Cerebellar cortex (tissue), 1 donor: ENCODE data around the gene ATXN1.
"Not testable (repeated sequence)": the region's sequence is repeated elsewhere in the genome, so short reads cannot be mapped to it uniquely, and the experiment has no call there.

ENCODE experiments used
- DNase-seq: peaks from one replicate; pipeline ENCODE4 v3.0.0-alpha.2; 2015; ENCODE audit warnings: low spot score

Gene ATXN1

DNA sequence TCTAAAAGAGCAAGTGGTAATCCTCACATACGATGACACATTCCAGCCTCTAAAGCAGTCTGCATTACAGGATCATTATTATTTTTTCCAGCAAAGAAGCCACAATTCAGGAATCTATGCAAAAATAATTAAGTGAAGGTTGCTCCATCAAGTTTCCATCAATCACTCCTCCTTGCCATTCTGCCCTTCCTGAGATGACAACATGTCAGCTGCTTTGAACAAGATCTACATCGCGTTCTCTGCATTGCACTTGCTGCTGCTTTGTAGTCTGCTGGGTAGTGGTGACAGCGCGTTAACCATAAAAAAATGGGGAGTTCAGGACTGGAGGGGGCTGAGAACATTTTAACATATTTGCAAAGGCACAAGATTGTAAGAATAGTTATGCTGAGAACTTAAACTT is 375.2 kb downstream of the ATXN1 start:
- DNase-seq = no peak

DNA sequence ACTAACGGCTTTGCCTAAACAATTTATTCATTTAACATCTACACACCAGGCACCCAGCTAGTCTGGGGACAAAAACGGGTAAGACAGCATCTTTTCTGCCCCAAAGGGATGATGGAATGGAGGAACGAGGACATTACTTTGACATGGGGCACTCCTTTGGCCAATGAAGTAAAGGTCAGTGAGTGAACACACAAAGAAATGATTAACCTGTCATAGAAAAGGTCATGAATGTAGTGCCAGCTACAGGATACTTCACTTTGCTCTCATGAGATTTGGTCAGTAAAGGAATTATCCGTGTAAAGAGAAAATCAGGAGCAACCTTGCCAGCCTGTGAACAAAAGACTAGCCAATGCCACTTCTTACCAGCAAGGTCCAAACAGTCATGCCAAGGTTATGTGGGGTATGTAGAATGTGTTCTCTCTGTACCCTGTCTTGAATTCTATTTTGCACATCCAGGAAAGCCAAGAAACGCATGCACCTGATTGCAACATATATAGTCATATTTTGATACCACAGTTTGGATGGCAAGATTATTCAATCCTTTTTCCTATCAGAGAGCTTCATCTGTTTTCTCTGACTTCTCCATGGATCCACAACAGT is 377.6 kb downstream of the ATXN1 start:
- DNase-seq = no peak

DNA sequence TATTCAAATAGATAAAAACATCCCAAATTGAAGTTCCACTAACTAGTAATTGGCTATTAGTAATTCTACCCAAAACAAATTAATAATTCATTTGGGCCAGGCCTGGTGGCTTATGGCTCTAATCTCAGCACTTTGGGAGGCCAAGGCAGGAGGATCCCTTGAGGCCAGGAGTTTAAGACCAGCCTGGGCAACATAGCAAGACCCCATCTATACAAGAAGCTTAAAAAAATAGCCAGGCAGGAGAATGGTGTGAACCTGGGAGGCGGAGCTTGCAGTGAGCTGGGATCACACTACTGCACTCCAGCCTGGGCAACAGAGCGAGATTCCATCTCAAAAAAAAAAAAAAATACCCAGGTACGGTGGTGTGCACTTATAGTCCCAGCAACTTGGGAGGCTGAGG is 379.3 kb downstream of the ATXN1 start:
- not testable (repeated sequence) for DNase-seq

DNA sequence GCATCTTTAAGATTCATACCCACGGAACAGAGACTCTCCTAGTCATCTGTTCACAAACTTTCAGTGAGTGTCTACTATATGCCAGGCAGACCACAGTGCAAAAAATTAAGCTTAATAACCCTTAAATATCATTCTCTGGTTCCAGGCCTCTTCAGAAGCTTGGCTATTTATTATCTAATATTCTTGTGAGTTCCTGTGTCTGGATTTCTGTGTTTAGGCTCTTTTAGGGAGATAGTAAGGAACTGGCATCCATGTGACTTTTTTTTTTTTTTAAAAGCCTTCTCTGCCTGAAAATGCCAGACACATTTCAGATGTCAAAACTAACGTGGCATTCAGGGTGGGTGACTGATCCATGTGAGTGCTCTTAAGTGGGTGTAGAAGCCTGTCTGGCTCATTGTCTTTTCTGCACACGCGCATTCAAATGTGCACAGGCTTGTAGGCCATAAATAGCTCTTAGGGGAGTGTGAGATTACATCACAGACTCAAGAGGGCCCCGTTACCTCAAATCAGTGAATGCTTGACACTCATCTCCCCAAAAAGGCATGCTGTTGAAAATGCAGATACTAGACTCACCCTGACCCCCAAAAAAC is 380.9 kb downstream of the ATXN1 start:
- DNase-seq = no peak

DNA sequence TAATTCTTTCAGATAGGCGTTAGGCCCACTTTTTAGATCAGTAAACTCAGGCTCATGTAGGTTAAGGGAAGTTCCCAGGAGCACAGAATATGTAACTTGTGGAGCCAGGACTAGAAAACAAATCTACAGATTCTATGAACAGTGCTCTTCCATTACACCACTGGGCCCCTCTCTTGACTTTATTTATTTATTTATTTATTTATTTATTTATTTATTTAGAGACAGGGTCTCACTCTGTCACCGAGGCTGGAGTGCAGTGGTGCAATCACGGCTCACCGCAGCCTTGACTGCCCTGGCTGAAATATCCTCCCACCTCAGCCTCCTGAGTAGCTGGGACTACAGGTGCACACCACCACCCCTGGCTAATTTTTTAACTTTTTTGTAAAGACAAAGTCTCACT is 382.9 kb downstream of the ATXN1 start:
- not testable (repeated sequence) for DNase-seq

DNA sequence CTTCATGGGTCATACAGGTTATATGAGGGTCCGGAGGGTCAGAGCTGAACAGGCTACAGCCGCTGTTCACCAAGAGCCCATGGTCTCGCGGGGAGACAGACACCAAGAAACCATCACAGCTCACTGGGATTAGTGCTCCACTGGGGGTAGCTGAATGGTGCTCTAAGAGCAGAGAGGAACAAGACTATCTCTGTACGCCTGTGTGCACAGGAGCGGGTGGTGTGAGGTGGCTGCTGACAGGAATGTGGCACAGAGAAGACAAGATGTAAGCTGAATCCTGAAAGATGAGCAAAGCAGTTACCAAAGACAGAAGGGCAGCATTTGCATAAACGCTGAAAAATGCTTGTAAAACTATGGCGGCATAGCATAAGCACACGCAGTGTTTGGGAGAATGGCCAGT is 383.8 kb downstream of the ATXN1 start:
- no peak for DNase-seq

DNA sequence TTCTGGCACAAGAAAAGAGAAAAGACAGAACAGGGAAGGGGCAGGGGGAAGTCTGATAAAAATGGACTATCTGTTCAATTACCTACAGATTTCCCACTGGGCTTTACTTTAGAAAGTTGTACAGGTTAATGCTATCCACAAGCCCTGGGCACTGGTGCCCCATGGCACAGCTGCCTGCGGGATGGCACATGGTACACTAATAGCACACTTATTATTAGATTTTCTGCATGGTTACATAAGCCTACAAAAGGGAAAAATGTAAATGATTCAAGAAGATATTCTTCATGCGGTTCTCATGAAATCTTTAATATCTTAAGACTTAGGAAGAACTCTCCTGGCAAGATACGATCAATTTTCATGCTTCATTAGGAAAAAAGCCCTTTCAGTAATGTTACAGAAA is 385.4 kb downstream of the ATXN1 start:
- no peak for DNase-seq

DNA sequence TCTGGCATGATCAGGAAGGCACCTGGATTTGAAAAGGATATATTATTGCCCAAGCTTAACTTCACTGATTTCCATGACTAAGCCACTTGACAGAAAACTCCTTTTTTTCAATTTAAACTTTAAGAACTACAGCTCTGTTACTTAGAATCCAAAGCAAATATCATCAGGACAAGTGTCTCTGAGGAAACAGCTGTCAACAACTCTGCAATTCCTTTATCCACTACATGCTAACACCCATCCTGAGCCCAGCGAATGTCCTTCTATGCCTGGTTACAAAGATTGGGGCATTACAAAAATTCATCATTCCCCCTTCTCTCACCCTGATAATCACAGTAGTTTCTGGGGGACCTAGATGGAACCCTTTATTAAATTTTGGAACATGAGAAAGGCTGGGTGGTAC is 386.1 kb downstream of the ATXN1 start:
- DNase-seq = no peak

DNA sequence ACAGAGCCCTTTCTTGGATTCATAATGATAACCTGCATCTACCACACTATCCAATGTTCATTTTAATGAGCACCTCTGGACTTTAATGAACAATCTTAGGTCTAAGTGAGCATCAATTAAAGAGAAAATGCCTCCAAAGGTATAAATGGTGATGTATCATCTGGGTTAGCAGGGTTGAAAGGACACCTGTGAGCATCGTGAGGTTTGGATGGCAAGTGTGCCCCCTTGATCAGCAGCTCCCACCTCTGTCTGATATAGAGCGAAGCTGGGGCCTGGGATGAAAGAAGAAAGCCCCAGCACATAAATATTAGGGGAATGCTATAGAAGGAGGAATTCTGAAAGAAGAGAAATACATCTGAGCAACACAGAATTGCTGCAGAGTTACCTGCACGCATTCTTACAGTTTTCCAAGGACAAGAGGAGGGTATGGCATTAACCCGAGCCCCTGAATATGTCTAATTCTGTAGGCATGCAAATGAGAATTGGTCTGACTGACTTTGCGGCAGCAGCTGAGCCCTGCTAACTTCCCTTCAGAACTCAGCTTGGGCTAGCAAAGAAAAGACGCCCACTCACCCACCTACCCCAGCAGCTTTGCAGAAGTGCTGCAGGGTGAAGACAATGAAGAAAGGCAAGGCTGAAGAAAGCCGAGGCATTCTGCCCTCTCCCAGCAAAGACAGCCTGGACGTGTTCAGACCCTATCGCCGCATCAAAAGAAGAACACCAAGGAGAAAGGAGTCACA is 386.6 kb downstream of the ATXN1 start:
- no peak for DNase-seq

DNA sequence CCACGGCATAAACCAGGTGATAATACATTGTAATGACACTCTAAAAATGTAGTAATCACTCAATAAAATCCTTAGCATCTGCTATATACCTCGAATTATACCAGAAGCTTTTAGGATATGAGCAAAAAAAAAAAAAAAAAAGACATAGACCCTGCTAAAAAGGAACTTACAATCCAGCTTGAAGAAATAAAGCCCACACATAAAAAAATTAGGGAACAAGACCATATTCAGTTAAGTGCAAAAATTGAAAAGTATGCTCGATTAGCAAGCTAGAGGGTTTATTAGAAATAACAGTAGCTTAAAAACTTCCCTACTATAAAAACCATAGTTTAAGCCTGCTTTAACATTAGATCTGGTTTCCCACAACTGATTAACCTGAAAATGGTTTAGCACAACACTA is 387.2 kb downstream of the ATXN1 start:
- no peak for DNase-seq

DNA sequence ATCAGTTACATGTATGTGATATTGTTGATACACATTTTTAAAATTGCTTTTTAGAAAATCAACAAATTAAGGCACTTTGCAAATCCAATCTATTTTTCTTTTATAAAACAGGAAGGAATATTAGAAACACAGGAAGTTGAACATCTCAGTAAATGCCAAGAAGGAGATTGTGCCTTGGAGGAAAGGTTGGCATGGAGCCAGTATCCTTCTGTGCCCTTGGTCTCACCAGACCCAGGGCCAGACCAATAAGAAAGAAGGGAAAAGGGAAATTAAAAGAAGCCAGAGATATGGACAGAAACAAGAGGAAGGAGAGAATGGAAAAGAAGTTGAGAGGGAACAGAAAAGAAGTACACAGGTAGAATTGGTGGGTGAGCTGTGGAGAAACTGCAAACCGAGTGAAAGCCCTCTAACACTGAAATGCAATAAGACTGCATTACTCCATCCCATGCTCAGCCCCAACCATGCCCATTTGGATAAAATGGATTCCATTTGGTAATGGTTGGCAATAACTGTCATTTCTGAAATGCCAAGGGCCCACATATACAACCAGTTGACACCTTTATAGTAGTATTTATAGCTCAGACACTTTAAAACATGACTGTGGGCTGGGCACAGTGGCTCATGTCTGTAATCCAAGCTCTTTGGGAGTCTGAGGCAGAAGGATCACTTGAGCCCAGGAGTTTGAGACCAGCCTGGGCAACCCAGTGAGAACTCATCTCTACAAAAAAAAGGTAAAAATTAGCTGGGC is 389.1 kb downstream of the ATXN1 start:
- no peak for DNase-seq

DNA sequence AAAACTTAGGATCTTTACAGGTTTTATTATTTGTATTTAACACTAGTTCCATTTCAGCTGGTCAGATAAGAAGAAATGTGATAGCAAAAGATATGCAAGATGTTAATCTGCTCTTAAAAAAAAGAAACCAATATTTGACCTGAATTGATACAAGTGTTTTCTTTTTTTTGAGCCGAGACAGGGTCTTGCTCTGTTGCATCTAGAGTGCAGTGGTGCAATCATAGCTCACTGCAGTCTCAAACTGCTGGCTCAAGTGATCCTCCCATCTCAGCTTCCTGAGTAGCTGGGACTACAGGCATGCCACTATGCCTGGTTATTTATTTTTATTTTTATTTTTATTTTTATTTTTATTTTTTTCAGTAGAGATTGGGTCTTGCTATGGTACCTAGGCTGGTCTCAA is 389.9 kb downstream of the ATXN1 start:
- DNase-seq = no peak

DNA sequence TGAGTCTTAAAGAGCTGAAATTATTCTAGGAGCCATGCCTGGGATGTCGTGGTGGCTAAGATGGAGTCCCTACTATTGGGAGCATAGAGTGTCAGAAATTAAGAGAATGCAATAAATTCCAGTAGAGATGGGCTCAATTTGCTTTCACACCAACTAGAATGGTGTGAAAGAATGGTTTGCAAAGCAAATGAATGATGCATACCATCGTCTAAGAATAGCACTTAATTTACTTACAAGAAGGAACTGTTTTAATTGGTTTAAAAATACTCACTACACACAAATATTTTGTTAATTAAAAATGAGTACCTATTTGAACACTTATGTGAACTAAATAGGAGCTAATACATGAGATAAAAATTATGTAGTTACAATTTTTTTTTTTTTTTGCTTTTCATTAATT is 390.3 kb downstream of the ATXN1 start:
- DNase-seq = no peak

DNA sequence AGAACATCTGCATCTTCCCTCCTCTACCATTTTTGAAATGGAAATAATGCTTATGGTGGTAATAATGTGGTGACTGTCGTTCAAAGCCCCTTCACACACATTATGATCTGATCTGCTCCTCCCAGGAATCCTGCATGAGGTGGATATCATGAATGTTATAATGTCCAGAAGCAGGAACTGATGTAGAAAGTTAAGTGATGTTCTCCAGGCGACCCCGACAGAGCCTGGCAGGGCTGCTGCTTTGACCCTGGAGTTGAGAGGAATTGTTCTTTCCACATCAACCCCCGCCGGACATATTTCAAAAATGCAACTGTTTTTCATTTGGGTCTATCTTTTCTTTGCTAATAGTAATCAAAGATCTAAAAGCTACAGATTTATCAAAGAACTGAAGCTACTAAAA is 391.3 kb downstream of the ATXN1 start:
- DNase-seq = no peak

DNA sequence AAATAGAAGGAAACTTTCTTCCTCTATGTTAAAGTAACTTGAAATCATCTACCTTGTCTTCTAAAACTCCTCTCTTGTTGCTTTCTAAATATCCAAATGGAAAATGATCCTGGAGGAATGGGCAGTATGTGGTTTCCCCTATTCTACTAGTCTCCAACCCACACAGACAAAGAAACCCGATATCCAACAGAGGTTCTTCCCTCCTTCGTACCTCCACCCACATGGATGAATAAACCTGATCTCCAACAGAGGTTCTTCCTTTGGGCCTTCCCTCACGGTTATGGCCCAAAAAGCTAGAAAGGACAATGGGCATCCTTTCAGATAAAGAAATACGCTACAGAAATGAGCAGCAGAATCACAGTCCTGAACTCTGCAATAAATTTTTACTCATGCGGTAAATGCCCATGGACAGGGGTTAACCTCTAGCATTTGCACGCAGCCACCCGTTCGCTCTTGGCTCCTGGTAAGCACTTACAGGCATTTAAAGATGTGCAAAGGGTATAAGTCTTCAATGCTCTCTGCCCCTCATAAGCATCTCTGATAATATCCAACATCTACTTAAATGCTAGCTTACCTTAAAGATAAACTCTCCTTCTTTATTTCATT is 392.0 kb downstream of the ATXN1 start:
- no peak for DNase-seq

DNA sequence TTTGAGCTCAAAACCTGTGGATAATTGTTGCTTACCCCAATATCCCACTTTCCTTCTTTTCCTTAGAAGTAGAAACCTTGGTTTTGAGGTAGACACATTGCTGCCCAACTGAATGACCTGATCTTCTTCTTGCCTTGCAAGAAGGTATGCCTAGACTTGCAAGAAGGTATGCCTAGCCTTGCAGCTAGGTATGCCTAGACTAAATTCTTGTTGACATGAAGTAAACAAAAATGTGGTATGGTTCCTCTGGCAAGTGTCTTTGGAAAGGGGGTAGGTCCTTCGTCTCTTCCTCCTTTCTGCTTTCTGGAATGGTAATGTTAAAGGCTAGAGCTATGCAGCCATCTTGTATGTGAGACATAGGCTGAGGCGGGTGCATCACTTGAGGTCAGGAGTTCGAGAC is 393.7 kb downstream of the ATXN1 start:
- DNase-seq = no peak

DNA sequence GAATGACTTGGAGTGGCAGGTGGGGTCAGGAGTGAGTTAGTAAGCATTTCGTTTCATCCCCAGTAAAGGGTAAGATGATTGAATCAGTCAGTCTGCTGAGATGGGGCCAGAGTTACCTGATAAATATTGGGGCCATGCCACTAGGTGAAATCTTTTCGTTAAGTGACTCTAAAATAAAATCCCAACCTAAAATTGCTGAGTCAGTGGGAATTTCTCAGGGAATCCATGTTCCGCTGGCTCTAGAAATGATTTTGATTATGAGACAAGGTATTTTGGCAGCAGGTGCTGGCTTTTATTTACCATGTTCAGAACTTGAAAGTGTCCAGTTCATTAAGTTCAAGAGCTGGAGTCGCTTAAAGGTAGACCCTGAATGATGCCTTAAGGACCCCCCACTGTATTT is 397.5 kb downstream of the ATXN1 start:
- DNase-seq = no peak

DNA sequence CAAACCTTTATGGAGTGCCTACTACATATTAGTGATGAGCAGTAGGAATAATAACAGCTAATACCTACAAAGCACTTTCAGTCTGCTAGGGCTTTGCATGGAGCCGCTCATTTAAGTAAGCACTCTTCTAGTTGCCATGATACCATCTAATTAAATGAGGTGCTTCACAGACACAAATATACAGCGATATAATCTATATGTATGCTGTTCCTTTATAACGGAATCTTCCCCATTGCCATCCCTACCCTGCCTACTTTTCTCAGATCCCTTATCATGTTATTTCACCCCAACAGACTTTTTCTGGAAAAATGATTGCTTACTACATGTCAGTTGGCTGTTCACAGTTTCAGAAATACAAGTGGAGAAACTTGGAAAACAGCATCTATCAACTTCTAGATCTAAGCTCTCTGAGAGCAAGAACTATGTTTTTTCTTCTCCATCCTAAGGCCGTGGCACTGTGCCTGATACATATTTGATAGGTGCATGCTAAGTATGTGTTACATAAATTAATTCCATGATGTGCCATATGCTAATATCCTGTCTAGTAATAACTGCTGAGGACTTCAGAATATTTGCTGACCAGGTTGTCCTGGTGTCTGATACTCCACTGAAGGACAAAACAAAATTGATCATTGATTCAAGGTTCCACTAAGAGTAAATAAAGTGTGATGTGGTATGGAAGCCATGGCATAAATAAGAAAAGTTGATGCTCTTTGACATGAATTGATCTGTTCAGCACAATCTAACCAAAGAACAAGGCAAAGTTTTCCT is 398.3 kb downstream of the ATXN1 start:
- DNase-seq = no peak

DNA sequence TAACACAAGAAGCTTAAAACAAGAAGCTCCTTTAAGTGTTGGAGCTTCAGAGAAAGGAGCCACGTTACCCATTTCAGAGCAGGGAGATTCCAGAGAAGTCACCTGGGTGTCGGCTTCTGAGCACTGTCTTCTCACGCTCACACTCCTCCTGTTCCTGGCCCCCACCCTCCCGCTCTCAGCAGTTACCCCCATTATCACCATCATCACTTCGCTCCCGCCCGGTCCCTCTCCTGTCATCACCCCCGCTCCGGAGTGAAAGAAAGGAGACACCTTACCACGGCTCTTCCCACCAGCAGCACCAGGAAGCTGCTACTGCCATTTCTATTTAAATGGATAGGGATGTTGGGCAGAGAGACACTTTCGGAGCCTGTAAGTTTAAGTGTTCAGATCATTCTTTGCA is 399.0 kb downstream of the ATXN1 start:
- no peak for DNase-seq

DNA sequence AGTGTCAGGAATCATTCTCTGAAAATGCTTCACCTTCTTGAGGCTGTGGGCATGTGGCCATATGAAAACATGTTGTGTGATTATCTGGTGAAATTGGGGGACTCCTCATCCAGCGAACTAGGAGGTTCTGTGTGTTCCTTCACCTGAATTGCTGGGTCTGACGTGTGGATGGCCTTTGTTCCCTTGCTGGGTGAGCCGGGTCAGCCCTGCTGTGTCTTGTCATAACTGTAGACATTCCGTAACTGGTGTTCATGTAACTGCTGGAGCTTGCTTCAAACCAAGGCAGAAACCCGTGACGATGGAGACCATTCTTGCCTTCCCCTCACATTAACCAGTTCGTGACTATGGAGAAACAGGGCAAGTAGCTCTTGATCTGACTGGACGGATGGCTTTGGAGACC is 399.4 kb downstream of the ATXN1 start:
- DNase-seq = no peak

DNA sequence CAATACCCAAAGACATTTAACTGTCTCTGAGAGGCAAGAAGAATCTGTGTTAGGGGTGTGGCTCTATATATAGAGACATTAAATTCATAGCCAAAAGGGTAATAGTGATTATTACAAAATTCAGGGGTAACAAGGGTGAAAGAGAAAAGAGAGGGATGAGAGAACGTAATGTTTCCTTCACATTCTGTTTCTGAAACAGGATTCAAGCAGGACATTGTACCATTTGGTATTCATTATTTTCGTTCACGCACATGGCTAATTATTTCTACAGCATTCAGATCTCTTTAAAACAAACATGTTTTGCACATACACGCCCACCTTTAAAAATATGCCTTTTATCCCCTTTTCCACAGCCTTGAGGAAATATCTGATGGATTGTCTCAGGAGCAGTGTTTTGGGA is 400.1 kb downstream of the ATXN1 start:
- DNase-seq = no peak

DNA sequence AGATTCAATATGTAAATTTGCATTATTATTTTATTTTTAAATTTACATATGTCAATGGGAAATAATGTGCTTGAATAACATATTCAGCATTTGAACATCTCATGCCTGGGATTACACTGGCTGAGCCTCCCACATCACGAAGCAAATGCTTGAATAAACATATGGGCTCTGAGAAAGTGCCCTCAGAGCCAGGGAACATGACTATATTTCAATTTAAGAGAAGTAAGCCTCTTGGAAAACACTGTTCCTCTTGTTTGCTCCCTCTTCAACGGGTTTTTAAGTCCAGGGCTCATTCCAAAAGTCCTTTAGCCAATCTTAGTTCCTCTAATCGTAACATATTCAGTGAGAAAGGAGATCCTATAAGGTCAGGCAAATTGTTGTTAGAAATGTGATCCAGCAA is 400.9 kb downstream of the ATXN1 start:
- no peak for DNase-seq
